ENCODE results near the gene ICAM5.

ICAM5 gene

GRCh38 chr19:10339977-10340376 lies 50.2 kb downstream of the ICAM5 start:
- DNase-seq (ENCODE audit: low spot score) = no peak

GRCh38 chr19:10343495-10343894 lies 53.7 kb downstream of the ICAM5 start:
- no peak for DNase-seq (ENCODE audit: low spot score)

GRCh38 chr19:10344780-10345179 lies 55.0 kb downstream of the ICAM5 start:
- no peak for DNase-seq (ENCODE audit: low spot score)
